Stomach (tissue), 19 donors: ENCODE results near the gene UBR7. TPM values are rescaled to one million over a fixed set of nuclear protein-coding genes. Genes with fewer than 3 reads are reported as not detected.
"Not testable (repeated sequence)": the region's sequence is repeated elsewhere in the genome, so short reads cannot be mapped to it uniquely, and the experiment has no call there.

Experiments
- DNase-seq, 2 donors: peaks; one replicate each; pipeline versions ENCODE4 v3.0.0 to v3.0.0-alpha.2; 2013 to 2019
- H3K27ac ChIP-seq, 5 donors: fragments of 200-600 bp in 4 of 5; sonication (generic) in 4 of 5; one replicate each; pipeline ENCODE4 v1.5.1; 2013 to 2019; ENCODE audit warnings: mild to moderate bottlenecking in 1 of 5, moderate library complexity in 1 of 5
- H3K27me3 ChIP-seq, 3 donors: fragments of 200-600 bp; sonication (generic); one replicate each; pipeline ENCODE4 v1.5.1; 2017 to 2019; ENCODE audit warnings: mixed run types in 1 of 3
- H3K36me3 ChIP-seq, 4 donors: fragments of 200-600 bp; sonication (generic); 1 replicate in 3 of 4; 2 replicates in 1 of 4; pipeline ENCODE4 v1.5.1; 2016 to 2019
- H3K4me1 ChIP-seq, 4 donors: fragments of 200-600 bp; sonication (generic); one replicate each; pipeline ENCODE4 v1.5.1; 2016 to 2019
- H3K4me3 ChIP-seq, 4 donors: fragments of 200-600 bp; sonication (generic) in 3 of 4; one replicate each; pipeline ENCODE4 v1.5.1; 2016 to 2019; ENCODE audit warnings: mild to moderate bottlenecking in 1 of 4
- H3K9me3 ChIP-seq, 4 donors: fragments of 200-600 bp; sonication (generic); one replicate each; pipeline ENCODE4 v1.5.1; 2016 to 2019
- EP300 ChIP-seq: sonication (generic); formaldehyde crosslinking; IDR thresholded peaks from one replicate; pipeline ENCODE4 v1.6.1; 2017; ENCODE audit warnings: antibody characterized with exemption
- POLR2A ChIP-seq, 4 donors: fragments of 450-650 bp; IDR thresholded peaks; one replicate each; pipeline ENCODE4 v1.6.1; 2016; ENCODE audit warnings: antibody characterized with exemption in 4 of 4, control low read depth in 2 of 4, mild to moderate bottlenecking in 1 of 4, moderate library complexity in 1 of 4
- POLR2AphosphoS5 ChIP-seq, 3 donors: sonication (generic); formaldehyde crosslinking; IDR thresholded peaks; one replicate each; pipeline ENCODE4 v1.6.1; 2016; ENCODE audit warnings: antibody characterized with exemption in 3 of 3
- WGBS, 5 donors: extraction: QIAGEN DNeasy Blood & Tissue Kit in 3 of 5; methylation state at CpG; one replicate each; pipeline versions ENCODE4 v1.1.5 to v1.1.7; 2013 to 2018; 5-methylcytosine and 5-hydroxymethylcytosine counted together
- intact Hi-C: fragments of 100-400 bp; cut with DNase I; formaldehyde crosslinking; loops from one replicate; pipeline ENCODE4 v1.15.1; 2023; ENCODE audit warnings: low total_unique reads
- long read RNA-seq, 10 donors: transcript quantifications; one replicate each; lab custom pipeline, GENCODE V29; 2026
- polyA plus RNA-seq, 3 donors: library from polyadenylated mRNA; stranded (reverse); fragments of 200-250 nt; gene quantifications; one replicate each; pipeline ENCODE4 v1.2.3, GENCODE V29; 2013
- total RNA-seq, 5 donors: library from RNA; depleted of rRNA; stranded (reverse); fragments of >200 nt; gene quantifications; one replicate each; pipeline versions ENCODE4 v1.1.0 to v1.2.3, GENCODE V29; 2014 to 2016
- TF ChIP-seq, protein P1 (sequence below), 7 experiments: fragments of 450-650 bp in 4 of 7; fragments of 200-600 bp in 3 of 7; sonication (generic) in 3 of 7; IDR thresholded peaks; one replicate each; pipeline ENCODE4 v1.5.1; 2016 to 2019; ENCODE audit warnings: antibody characterized with exemption in 7 of 7, control low read depth in 2 of 7, mild to moderate bottlenecking in 1 of 7
- donor health status: healthy with polysubstance abuse.
- donor health status: Bipolar disorder and iron deficiency.
- donor health status: healthy.

Gene UBR7, protein sequence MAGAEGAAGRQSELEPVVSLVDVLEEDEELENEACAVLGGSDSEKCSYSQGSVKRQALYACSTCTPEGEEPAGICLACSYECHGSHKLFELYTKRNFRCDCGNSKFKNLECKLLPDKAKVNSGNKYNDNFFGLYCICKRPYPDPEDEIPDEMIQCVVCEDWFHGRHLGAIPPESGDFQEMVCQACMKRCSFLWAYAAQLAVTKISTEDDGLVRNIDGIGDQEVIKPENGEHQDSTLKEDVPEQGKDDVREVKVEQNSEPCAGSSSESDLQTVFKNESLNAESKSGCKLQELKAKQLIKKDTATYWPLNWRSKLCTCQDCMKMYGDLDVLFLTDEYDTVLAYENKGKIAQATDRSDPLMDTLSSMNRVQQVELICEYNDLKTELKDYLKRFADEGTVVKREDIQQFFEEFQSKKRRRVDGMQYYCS
- 100 to 1,000 TPM in 1 of 5 donors, 10 to 100 TPM in 3, 1 to 10 TPM in 1; 8.8 to 124 (median 31.0) TPM for total RNA-seq
- 10 to 100 TPM; 11.9 to 16.5 (median 15.6) TPM for polyA plus RNA-seq
- long read RNA-seq, donor 1, transcript UBR7-201 (11 exons, 3,694 nt) = major isoform, 6 of 6 reads
- long read RNA-seq, donor 1, partial matches to known transcripts = 0 of 6 reads
- long read RNA-seq, donor 1, other reads (novel, unspliced or antisense) = 0 of 6 reads
- long read RNA-seq, donor 2, transcript UBR7-201 (11 exons, 3,694 nt) = major isoform, 6 of 12 reads
- long read RNA-seq, donor 2, partial matches to known transcripts = 6 of 12 reads
- long read RNA-seq, donor 2, other reads (novel, unspliced or antisense) = 0 of 12 reads
- long read RNA-seq, donor 3, partial matches to known transcripts = 13 of 16 reads
- long read RNA-seq, donor 3, other reads (novel, unspliced or antisense) = 0 of 16 reads
- long read RNA-seq, donor 4, partial matches to known transcripts = 0 of 3 reads
- long read RNA-seq, donor 4, other reads (novel, unspliced or antisense) = 0 of 3 reads
- long read RNA-seq, donor 5, transcript UBR7-201 (11 exons, 3,694 nt) = major isoform, 6 of 32 reads
- long read RNA-seq, donor 5, partial matches to known transcripts = 26 of 32 reads
- long read RNA-seq, donor 5, other reads (novel, unspliced or antisense) = 0 of 32 reads
- long read RNA-seq, donor 6, transcript UBR7-201 (11 exons, 3,694 nt) = major isoform, 5 of 34 reads
- long read RNA-seq, donor 6, partial matches to known transcripts = 29 of 34 reads
- long read RNA-seq, donor 6, other reads (novel, unspliced or antisense) = 0 of 34 reads
- long read RNA-seq, donor 7, transcript UBR7-201 (11 exons, 3,694 nt) = major isoform, 7 of 7 reads
- long read RNA-seq, donor 7, partial matches to known transcripts = 0 of 7 reads
- long read RNA-seq, donor 7, other reads (novel, unspliced or antisense) = 0 of 7 reads
- long read RNA-seq, donor 8 = 0 reads
- long read RNA-seq, donor 9, partial matches to known transcripts = 0 of 2 reads
- long read RNA-seq, donor 9, other reads (novel, unspliced or antisense) = 0 of 2 reads
- long read RNA-seq, donor 10, partial matches to known transcripts = 0 of 4 reads
- long read RNA-seq, donor 10, other reads (novel, unspliced or antisense) = 0 of 4 reads

DNA sequence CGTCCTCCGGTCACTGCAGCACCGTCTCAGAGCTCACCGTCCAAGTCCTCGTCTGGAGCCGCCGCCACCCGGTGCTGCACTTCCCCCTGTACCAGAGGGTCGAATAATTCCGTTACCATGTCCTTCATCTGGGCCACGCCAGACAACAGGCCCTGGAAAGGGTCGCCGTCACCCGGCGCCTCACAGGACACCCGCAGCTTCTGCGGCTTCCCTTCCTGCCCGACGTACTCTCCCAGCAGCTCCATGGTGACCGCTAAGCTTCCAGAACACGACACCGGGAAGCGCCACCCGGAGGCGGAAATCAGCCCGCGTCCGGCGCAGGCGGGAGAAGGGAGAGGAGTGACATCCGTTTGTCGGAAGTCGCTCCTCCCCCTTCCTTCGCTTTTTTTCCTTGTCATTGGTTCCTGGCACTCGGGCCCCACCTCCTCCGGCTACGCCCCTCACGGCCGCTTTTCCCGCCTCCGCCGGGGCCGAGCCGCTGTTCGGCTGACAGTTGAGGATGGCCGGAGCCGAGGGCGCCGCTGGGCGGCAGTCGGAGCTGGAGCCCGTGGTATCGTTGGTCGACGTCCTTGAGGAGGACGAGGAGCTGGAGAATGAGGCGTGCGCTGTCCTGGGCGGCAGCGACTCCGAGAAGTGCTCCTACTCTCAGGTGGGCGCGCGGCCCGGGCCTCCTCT is at the start of gene UBR7, which contains the start of gene GON7:
TSS of gene UBR7 (plus strand) at position 464 of the 675 bp plus-strand sequence. CDS start at position 500, 36 bp downstream.
TSS of gene GON7 (minus strand) at position 273 of the 675 bp plus-strand sequence. CDS start at position 245, 28 bp downstream.
- peak within 1 kb of the TSS; percentile 87 to 93 (median 90) for H3K27ac ChIP-seq
- TF ChIP-seq POLR2A (IDR thresholded peaks at IDR 0.05) = peak in 1 of 4 donors; percentile 68
- peak; percentile 88 to 98 (median 91) for TF ChIP-seq POLR2AphosphoS5 (IDR thresholded peaks at IDR 0.05)
- TF ChIP-seq, protein P1, sequence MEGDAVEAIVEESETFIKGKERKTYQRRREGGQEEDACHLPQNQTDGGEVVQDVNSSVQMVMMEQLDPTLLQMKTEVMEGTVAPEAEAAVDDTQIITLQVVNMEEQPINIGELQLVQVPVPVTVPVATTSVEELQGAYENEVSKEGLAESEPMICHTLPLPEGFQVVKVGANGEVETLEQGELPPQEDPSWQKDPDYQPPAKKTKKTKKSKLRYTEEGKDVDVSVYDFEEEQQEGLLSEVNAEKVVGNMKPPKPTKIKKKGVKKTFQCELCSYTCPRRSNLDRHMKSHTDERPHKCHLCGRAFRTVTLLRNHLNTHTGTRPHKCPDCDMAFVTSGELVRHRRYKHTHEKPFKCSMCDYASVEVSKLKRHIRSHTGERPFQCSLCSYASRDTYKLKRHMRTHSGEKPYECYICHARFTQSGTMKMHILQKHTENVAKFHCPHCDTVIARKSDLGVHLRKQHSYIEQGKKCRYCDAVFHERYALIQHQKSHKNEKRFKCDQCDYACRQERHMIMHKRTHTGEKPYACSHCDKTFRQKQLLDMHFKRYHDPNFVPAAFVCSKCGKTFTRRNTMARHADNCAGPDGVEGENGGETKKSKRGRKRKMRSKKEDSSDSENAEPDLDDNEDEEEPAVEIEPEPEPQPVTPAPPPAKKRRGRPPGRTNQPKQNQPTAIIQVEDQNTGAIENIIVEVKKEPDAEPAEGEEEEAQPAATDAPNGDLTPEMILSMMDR (IDR thresholded peaks at IDR 0.05) = peak in 4 of 7 experiments; percentile 2 to 42 (median 28)
- TF ChIP-seq EP300 = no peak
- no peaks in the 10 kb centered on the region for H3K27me3 ChIP-seq
- H3K9me3 ChIP-seq = no peaks in the 10 kb centered on the region
- H3K4me1 ChIP-seq = peaks cover 27 to 55% (median 41%) of the 10 kb centered on the region in 4 donors
- H3K4me3 ChIP-seq = peak within 1 kb of the TSS; percentile 68 to 89 (median 80)
- H3K36me3 ChIP-seq = peaks cover 0 to 14% (median 13%) of the 10 kb centered on the region in 4 donors
- intact Hi-C loops = no loop called here
- DNase-seq = peak; percentile 94 to 99
- WGBS, 5 donors = 0 to 1% (median 1%) methylated on average over 58 to 65 of the region's 65 CpGs

DNA sequence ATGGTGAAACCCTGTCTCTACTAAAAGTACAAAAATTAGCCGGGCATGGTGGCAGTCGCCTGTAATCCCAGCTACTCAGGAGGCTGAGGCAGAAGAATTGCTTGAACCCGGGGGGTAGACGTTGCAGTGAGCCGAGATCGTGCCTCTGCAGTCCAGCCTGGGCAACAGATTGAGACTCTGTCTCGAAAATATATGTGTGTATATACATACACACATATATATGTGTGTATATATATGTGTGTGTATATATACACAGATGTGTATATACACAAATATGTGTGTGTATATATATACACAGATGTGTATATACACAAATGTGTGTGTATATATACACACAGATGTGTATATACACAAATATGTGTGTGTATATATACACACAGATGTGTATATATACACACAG is 48.7 kb upstream of the UBR7 start:
- H3K4me3 ChIP-seq, H3K4me1 ChIP-seq, H3K36me3 ChIP-seq, H3K27me3 ChIP-seq, DNase-seq, intact Hi-C loops, H3K9me3 ChIP-seq, H3K27ac ChIP-seq: not testable (repeated sequence)
- 74 to 92% (median 90%) methylated on average over 7 of the region's 7 CpGs for WGBS, 5 donors

DNA sequence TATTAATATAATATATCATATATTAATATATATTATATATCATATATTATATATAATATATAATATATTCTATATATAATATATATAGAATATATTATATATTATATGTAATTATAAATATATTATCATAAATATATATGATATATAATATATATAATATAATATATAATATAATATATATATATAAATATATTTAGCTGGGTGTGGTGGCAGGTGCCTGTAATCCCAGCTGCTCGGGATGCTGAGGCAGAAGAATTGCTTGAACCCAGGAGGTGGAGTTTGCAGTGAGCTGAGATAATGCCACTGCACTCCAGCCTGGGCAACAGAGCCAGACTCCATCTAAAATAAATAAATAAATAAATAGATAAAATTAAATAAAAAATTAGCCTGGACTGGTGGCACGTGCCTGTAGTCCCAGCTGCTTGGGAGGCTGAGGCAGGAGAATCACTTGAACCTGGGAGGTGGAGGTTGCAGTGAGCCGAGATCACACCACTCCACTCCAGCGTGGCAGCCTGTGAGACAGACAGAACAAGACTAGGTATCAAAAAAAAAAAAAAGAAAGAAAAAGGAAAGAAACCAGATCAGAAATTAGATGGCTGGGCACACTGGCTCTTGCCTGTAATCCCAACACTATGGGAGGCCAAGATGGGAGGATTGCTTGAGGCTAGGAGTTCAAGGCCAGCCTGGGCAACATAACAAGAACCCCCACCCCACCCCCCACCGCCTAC is 47.3 kb upstream of the UBR7 start:
- intact Hi-C loops, H3K4me1 ChIP-seq, DNase-seq, H3K27ac ChIP-seq, H3K9me3 ChIP-seq, H3K36me3 ChIP-seq, H3K4me3 ChIP-seq, H3K27me3 ChIP-seq: not testable (repeated sequence)
- WGBS, 5 donors = 46 to 65% (median 50%) methylated on average over 5 of the region's 5 CpGs

DNA sequence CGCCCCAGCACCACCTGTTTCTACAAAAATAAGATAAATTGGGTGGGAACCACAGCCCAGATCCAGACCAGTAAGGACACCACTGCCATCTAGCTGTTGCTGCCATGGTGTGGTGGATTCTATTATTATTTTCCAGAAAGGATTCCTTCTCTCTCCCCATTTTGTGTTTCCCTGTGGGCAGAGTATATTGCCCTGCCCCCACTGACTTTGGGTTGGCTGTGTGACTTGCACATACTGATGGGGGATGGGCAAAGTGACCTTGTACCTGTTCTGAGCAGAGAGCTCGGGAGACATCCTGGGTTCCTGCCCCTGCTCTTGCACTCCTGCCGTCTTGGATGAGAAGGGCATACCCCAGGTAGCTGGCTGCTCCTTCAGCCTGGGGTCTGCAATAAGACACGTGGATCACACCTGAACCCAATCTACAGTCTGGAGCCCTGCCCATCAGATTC is 46.7 kb upstream of the UBR7 start:
- peak in 1 of 2 donors; percentile 53 for DNase-seq
- H3K27ac ChIP-seq = no peak overlapping the region
- H3K9me3 ChIP-seq = no peaks in the 10 kb centered on the region
- TF ChIP-seq POLR2A (IDR thresholded peaks at IDR 0.05) (no peak), EP300 (no peak), POLR2AphosphoS5 (IDR thresholded peaks at IDR 0.05) (no peak)
- TF ChIP-seq, protein P1 (IDR thresholded peaks at IDR 0.05) = peak in 3 of 7 experiments; percentile 16 to 42 (median 17)
- no peak overlapping the region for H3K4me3 ChIP-seq
- H3K4me1 ChIP-seq = no peaks in the 10 kb centered on the region
- H3K27me3 ChIP-seq = no peaks in the 10 kb centered on the region
- intact Hi-C loops = no loop called here
- no peaks in the 10 kb centered on the region for H3K36me3 ChIP-seq
- 23 to 40% (median 29%) methylated on average over 4 of the region's 4 CpGs for WGBS, 5 donors
